ENCODE data around the gene RNF207.
A peak's percentile ranks its signal among the peaks of the same experiment; 100 is the strongest.

RNF207 gene

DNA sequence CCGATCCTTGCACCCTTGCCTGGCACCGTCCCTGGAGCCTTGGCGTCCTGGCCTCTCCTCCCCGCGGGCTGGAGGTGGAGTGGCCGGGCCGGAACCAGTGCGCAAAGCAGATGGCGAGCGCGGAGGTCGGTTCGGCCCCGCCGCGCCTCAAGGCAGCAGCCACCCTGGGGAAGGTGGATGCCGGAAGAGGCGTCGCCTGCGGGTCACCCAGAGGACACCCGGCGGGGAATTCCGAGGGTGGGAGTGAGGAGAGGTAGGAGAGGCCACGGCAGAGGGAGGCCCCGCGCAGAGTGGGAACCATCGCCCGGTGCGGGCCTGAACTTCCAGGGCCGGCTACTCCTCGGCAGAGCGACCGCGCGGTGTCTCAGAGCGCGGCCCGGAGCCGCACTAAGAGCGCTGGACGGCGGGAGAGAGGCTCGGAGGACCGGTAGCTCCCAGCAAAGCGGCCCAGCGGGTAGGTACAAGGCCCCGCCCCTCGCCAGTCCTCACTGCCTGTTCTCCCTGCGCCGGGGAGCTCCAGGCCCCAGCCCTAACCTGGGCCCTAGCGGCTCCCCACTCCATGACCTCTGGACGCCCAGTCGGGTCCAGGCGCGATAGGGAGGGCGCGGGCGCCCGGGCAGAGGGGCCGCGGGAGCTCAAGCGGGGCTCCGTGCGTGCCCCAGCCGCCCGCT, at the start of gene RNF207:
TSS of gene RNF207 (plus strand) at position 271 of the 671 bp plus-strand sequence. CDS start 417 bp downstream, outside the sequence.
- H3K4me3 ChIP-seq (ENCODE audit: low read length), result peak within 1 kb of the TSS; percentile 77
- peak within 1 kb of the TSS; percentile 68 for H3K9ac ChIP-seq (ENCODE audit: low read length)
- H3K4me1 ChIP-seq (ENCODE audit: low read length), result no peaks in the 10 kb centered on the region
- H3K36me3 ChIP-seq (replicated peaks; ENCODE audit: low read depth, low read length), result no peaks in the 10 kb centered on the region
- no peaks in the 10 kb centered on the region for H3K79me2 ChIP-seq (ENCODE audit: low read length)
- H2AFZ ChIP-seq (ENCODE audit: low read depth, low read length), result peak within 1 kb of the TSS; percentile 31; the same call in 1 of the 2 replicates
- no peak within 1 kb of the TSS for H3K27ac ChIP-seq (ENCODE audit: low read length)
- H3K9me3 ChIP-seq (ENCODE audit: insufficient read depth, low read length), result no peaks in the 10 kb centered on the region
- TF ChIP-seq, protein P1, sequence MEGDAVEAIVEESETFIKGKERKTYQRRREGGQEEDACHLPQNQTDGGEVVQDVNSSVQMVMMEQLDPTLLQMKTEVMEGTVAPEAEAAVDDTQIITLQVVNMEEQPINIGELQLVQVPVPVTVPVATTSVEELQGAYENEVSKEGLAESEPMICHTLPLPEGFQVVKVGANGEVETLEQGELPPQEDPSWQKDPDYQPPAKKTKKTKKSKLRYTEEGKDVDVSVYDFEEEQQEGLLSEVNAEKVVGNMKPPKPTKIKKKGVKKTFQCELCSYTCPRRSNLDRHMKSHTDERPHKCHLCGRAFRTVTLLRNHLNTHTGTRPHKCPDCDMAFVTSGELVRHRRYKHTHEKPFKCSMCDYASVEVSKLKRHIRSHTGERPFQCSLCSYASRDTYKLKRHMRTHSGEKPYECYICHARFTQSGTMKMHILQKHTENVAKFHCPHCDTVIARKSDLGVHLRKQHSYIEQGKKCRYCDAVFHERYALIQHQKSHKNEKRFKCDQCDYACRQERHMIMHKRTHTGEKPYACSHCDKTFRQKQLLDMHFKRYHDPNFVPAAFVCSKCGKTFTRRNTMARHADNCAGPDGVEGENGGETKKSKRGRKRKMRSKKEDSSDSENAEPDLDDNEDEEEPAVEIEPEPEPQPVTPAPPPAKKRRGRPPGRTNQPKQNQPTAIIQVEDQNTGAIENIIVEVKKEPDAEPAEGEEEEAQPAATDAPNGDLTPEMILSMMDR (IDR thresholded peaks at IDR 0.05; ENCODE audit: low read depth, low read length), result no peak
- no peak for TF ChIP-seq EZH2phosphoT487 (IDR thresholded peaks at IDR 0.05; ENCODE audit: low read depth)
- H3K27me3 ChIP-seq (ENCODE audit: low read depth, low read length), result no peaks in the 10 kb centered on the region
- peak within 1 kb of the TSS; percentile 68 for H3K4me2 ChIP-seq (ENCODE audit: low read length)
- no peaks in the 10 kb centered on the region for H4K20me1 ChIP-seq (ENCODE audit: insufficient read depth, low read length)

- Histone ChIP-seq H3K9me3 (ENCODE audit: insufficient read depth, low read length) (no peaks in the 10 kb centered on the region), H2AFZ (ENCODE audit: low read depth, low read length) (no peak overlapping the region), H3K4me2 (ENCODE audit: low read length) (no peak overlapping the region), H3K27ac (ENCODE audit: low read length) (no peak overlapping the region), H3K79me2 (ENCODE audit: low read length) (no peaks in the 10 kb centered on the region), H3K4me1 (ENCODE audit: low read length) (no peaks in the 10 kb centered on the region), H3K9ac (ENCODE audit: low read length) (no peak overlapping the region), H3K36me3 (replicated peaks; ENCODE audit: low read depth, low read length) (no peaks in the 10 kb centered on the region), H4K20me1 (ENCODE audit: insufficient read depth, low read length) (no peaks in the 10 kb centered on the region), H3K4me3 (ENCODE audit: low read length) (no peak overlapping the region), H3K27me3 (ENCODE audit: low read depth, low read length) (no peaks in the 10 kb centered on the region)
- TF ChIP-seq, protein P1 (IDR thresholded peaks at IDR 0.05; ENCODE audit: low read depth, low read length), result no peak
- TF ChIP-seq EZH2phosphoT487 (IDR thresholded peaks at IDR 0.05; ENCODE audit: low read depth), result no peak
These were observed 48.8 kb upstream of the RNF207 start for GRCh38 chr1:6157132-6157527.

- no peaks in the 10 kb centered on the region for H3K4me1 ChIP-seq (ENCODE audit: low read length)
- TF ChIP-seq, protein P1 (IDR thresholded peaks at IDR 0.05; ENCODE audit: low read depth, low read length), result no peak
- no peak for TF ChIP-seq EZH2phosphoT487 (IDR thresholded peaks at IDR 0.05; ENCODE audit: low read depth)
- no peak overlapping the region for H3K9ac ChIP-seq (ENCODE audit: low read length)
These were observed 48.3 kb upstream of the RNF207 start for GRCh38 chr1:6157528-6158174.

DNA sequence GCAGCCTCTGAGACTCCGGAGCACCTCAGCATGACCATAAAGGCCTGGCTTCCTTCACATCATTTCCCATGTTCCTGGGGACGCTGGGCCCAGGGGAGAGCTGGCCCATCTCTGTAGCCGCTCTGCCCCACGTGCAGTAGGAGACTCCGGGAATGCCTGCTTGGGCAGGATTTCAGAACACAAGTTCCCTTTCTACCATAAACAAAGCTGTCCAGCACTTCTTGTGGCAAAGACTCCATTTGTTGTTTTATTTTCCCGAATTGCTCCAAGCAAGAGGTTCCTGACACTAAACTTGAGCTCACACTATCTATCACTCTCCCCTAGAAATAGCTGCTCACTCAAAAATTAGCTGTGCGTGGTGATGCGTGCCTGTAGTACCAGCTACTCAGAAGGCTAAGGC, 47.7 kb upstream of the RNF207 start:
- Histone ChIP-seq H4K20me1 (ENCODE audit: insufficient read depth, low read length) (no peaks in the 10 kb centered on the region), H3K4me2 (ENCODE audit: low read length) (no peak overlapping the region), H3K36me3 (replicated peaks; ENCODE audit: low read depth, low read length) (no peaks in the 10 kb centered on the region), H3K4me1 (ENCODE audit: low read length) (no peaks in the 10 kb centered on the region), H3K27me3 (ENCODE audit: low read depth, low read length) (no peaks in the 10 kb centered on the region), H3K9ac (ENCODE audit: low read length) (no peak overlapping the region), H3K79me2 (ENCODE audit: low read length) (no peaks in the 10 kb centered on the region), H2AFZ (ENCODE audit: low read depth, low read length) (no peak overlapping the region), H3K27ac (ENCODE audit: low read length) (no peak overlapping the region), H3K4me3 (ENCODE audit: low read length) (no peak overlapping the region), H3K9me3 (ENCODE audit: insufficient read depth, low read length) (no peaks in the 10 kb centered on the region)
- TF ChIP-seq, protein P1 (IDR thresholded peaks at IDR 0.05; ENCODE audit: low read depth, low read length), result no peak
- TF ChIP-seq EZH2phosphoT487 (IDR thresholded peaks at IDR 0.05; ENCODE audit: low read depth), result no peak

More at GRCh38 chr1:6157528-6158174, 48.3 kb upstream of the RNF207 start:
- Histone ChIP-seq H3K36me3 (replicated peaks; ENCODE audit: low read depth, low read length) (no peaks in the 10 kb centered on the region), H3K27me3 (ENCODE audit: low read depth, low read length) (no peaks in the 10 kb centered on the region), H3K4me2 (ENCODE audit: low read length) (no peak overlapping the region), H4K20me1 (ENCODE audit: insufficient read depth, low read length) (no peaks in the 10 kb centered on the region), H3K9me3 (ENCODE audit: insufficient read depth, low read length) (no peaks in the 10 kb centered on the region), H3K79me2 (ENCODE audit: low read length) (no peaks in the 10 kb centered on the region), H3K4me3 (ENCODE audit: low read length) (no peak overlapping the region), H3K27ac (ENCODE audit: low read length) (no peak overlapping the region), H2AFZ (ENCODE audit: low read depth, low read length) (no peak overlapping the region)

Measured in OCI-LY3 (cell line).